Limb (tissue), 2 donors: ENCODE results near the gene EPS8.
"Not testable (repeated sequence)": the region's sequence is repeated elsewhere in the genome, so short reads cannot be mapped to it uniquely, and the experiment has no call there.

Experiments used
- DNase-seq, 2 donors: peaks; one replicate each; pipeline ENCODE4 v3.0.0-alpha.2; 2016; ENCODE audit errors: extremely low spot score in 2 of 2

Gene EPS8

GRCh38 chr12:15757553-15758255, 31.5 kb downstream of the EPS8 start:
- DNase-seq: no peak

GRCh38 chr12:15756822-15757221, 32.4 kb downstream of the EPS8 start:
- DNase-seq: no peak

- no peak for DNase-seq
These were observed 35.0 kb downstream of the EPS8 start for GRCh38 chr12:15754233-15754632.

GRCh38 chr12:15752785-15753184, 36.4 kb downstream of the EPS8 start:
- DNase-seq: no peak

GRCh38 chr12:15751741-15752140, 37.4 kb downstream of the EPS8 start:
- DNase-seq: no peak

GRCh38 chr12:15749937-15750336, 39.3 kb downstream of the EPS8 start:
- no peak for DNase-seq

- DNase-seq: not testable (repeated sequence)
These were observed 47.3 kb downstream of the EPS8 start for GRCh38 chr12:15741870-15742269.

GRCh38 chr12:15741082-15741481, 48.1 kb downstream of the EPS8 start:
- DNase-seq: no peak

- DNase-seq: not testable (repeated sequence)
These were observed 48.8 kb downstream of the EPS8 start for GRCh38 chr12:15740389-15740788.

- no peak for DNase-seq
These were observed 50.7 kb downstream of the EPS8 start for GRCh38 chr12:15738438-15739015.

- no peak for DNase-seq
These were observed 53.2 kb downstream of the EPS8 start for GRCh38 chr12:15735837-15736615.

- DNase-seq: no peak
These were observed 56.1 kb downstream of the EPS8 start for GRCh38 chr12:15733136-15733535.

GRCh38 chr12:15732341-15733061, 56.7 kb downstream of the EPS8 start:
- DNase-seq: no peak

GRCh38 chr12:15731940-15732339, 57.2 kb downstream of the EPS8 start:
- DNase-seq: no peak

GRCh38 chr12:15729097-15729496, 60.1 kb downstream of the EPS8 start:
- no peak for DNase-seq

- DNase-seq: no peak
These were observed 61.0 kb downstream of the EPS8 start for GRCh38 chr12:15728118-15728598.

- no peak for DNase-seq
These were observed 62.4 kb downstream of the EPS8 start for GRCh38 chr12:15726878-15727150.

- DNase-seq: no peak
These were observed 62.9 kb downstream of the EPS8 start for GRCh38 chr12:15726027-15726877.

- no peak for DNase-seq
These were observed 66.2 kb downstream of the EPS8 start for GRCh38 chr12:15722951-15723350.

- DNase-seq: no peak
These were observed 67.7 kb downstream of the EPS8 start for GRCh38 chr12:15721316-15722115.
